ENCODE results near the gene MED20. TPM values are rescaled to one million over a fixed set of nuclear protein-coding genes. Genes with fewer than 3 reads are reported as not detected.
A peak's percentile ranks its signal among the peaks of the same experiment; 100 is the strongest.

MED20 gene
- total and polyA plus RNA-seq, 2 of the 8 experiments (the other 6 are each of a cell fraction or from before 2014, with no cell fraction given) = 38.7 to 51.8 TPM

GRCh38 chr6:41895300-41896233, 25.4 kb downstream of the MED20 start, which contains the start of gene USP49 (continued):
- TF ChIP-seq KDM4A (IDR thresholded peaks at IDR 0.05; ENCODE audit: low read depth, low read length, severe bottlenecking) (no peak), TEAD4 (IDR thresholded peaks at IDR 0.05; ENCODE audit: low read depth, low read length) (no peak), POU5F1 (IDR thresholded peaks at IDR 0.05; ENCODE audit: low read depth, low read length) (no peak), RFX5 (IDR thresholded peaks at IDR 0.05; ENCODE audit: borderline replicate concordance, low read depth, low read length) (no peak), GTF2F1 (IDR thresholded peaks at IDR 0.05; ENCODE audit: borderline replicate concordance, low read depth, low read length) (no peak), SIN3A (conservative IDR thresholded peaks at IDR 0.05 in 1 of 2, IDR thresholded peaks at IDR 0.05 in 1 of 2; ENCODE audit: low read depth in 1 of 2, low read length in 2 of 2) (peak; percentile 30 to 86; a peak in 2 of 4 replicates), SP4 (IDR thresholded peaks at IDR 0.05; ENCODE audit: low read length) (no peak), BRCA1 (IDR thresholded peaks at IDR 0.05; ENCODE audit: low read depth, low read length) (no peak), SUZ12 (IDR thresholded peaks at IDR 0.05; ENCODE audit: low read length) (no peak), USF2 (IDR thresholded peaks at IDR 0.05; ENCODE audit: low read length) (peak; percentile 49; the same call in 1 of the 2 replicates), EGR1 (IDR thresholded peaks at IDR 0.05; ENCODE audit: borderline replicate concordance, low read depth, low read length) (peak; percentile 3; the same call in 1 of the 2 replicates), CTBP2 (IDR thresholded peaks at IDR 0.05; ENCODE audit: borderline replicate concordance, insufficient read depth, insufficient read length, low read length) (no peak), SIRT6 (IDR thresholded peaks at IDR 0.05; ENCODE audit: low read length) (no peak), RAD21 (IDR thresholded peaks at IDR 0.05 in 1 of 2, conservative IDR thresholded peaks at IDR 0.05 in 1 of 2; ENCODE audit: low read depth in 2 of 2, low read length in 2 of 2) (no peak), MAFK (IDR thresholded peaks at IDR 0.05; ENCODE audit: low read depth, low read length) (no peak), RBBP5 (IDR thresholded peaks at IDR 0.05; ENCODE audit: borderline replicate concordance, low read depth, low read length) (no peak), PHF8 (conservative IDR thresholded peaks at IDR 0.05; ENCODE audit: low read depth, low read length) (peak; percentile 57), CTCF (IDR thresholded peaks at IDR 0.05; ENCODE audit: control extremely low read depth in 1 of 3, insufficient read depth in 1 of 3, low read depth in 1 of 3, low read length in 3 of 3) (no peak), TAF7 (optimal IDR thresholded peaks at IDR 0.05; ENCODE audit: borderline replicate concordance, low read depth, low read length) (peak; percentile 25)
